CD4-positive, alpha-beta T cell treated with Interleukin-15 for 1 hour (primary cell): ENCODE results near the gene SNAP47.
A peak's percentile ranks its signal among the peaks of the same experiment; 100 is the strongest.
"Not testable (repeated sequence)": the region's sequence is repeated elsewhere in the genome, so short reads cannot be mapped to it uniquely, and the experiment has no call there.

Experiments
- DNase-seq: peaks from one replicate; pipeline ENCODE4 v3.0.0-alpha.2; 2020

SNAP47 gene

DNA sequence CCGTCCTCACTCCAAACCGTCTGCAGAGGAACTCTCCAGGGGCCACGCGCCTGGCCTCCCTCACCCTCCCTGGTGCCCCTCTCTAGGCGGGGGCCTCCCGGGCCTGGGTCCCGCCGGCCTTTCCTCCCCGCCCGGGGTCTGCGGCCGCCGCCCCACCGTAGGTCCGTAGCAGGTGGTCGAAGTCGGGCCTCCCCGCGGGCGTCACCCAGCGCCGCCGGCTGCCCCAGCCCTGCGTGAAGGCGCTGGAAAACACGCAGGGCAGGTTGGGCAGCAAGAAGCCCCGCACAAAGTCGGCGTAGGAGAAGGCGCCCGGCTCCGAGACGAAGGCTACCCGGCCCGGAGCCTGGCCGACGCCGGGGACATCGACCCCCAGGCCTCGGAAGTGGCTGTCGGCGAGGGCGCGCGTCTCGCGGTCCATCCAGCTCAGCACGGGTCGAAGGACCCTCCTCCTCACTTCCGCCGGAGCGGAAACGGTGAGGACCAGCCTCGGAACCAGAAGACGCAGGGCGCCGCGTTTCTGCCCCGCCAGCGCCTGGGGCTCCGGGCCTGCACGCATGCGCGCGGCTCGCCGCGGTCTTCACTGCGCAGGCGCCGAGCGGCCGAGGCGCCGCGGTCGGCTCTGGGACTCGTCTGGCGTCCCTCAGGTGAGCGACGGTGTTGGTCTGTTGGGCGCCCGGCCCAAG, at the start of gene SNAP47, which contains the start of gene JMJD4:
TSS of gene SNAP47 (plus strand) at position 580 of the 683 bp plus-strand sequence. CDS start 12,302 bp downstream, outside the sequence.
TSS of gene JMJD4 (minus strand) at position 447 of the 683 bp plus-strand sequence. CDS start at position 418, 29 bp downstream.
- peak; percentile 92 for DNase-seq

GRCh38 chr1:227685807-227686206, 49.4 kb upstream of the SNAP47 start:
- no peak for DNase-seq

GRCh38 chr1:227697321-227697864, 37.8 kb upstream of the SNAP47 start:
- DNase-seq: no peak

- not testable (repeated sequence) for DNase-seq
Observed at GRCh38 chr1:227701631-227702030, 33.6 kb upstream of the SNAP47 start.

GRCh38 chr1:227707846-227708245, 27.4 kb upstream of the SNAP47 start:
- no peak for DNase-seq

DNA sequence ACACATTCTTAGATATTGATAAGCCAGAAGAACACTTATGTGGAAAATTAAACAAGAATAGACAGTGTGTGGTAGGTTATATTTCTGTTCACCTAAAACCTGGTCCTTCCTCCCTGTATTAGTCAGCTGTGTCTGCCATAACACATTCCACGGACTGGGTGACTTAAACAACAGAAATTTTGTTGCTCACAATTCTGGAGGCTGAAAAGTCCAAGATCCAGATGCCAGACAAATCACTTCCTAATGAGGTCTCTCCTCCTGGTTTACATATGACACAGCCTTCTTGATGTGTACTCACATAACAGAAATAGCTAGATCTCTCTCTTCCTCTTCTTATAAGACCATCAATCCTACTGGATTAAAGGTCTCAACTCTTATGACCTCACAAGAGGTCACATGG, 25.8 kb upstream of the SNAP47 start:
- no peak for DNase-seq

GRCh38 chr1:227710474-227710873, 24.8 kb upstream of the SNAP47 start:
- not testable (repeated sequence) for DNase-seq

DNA sequence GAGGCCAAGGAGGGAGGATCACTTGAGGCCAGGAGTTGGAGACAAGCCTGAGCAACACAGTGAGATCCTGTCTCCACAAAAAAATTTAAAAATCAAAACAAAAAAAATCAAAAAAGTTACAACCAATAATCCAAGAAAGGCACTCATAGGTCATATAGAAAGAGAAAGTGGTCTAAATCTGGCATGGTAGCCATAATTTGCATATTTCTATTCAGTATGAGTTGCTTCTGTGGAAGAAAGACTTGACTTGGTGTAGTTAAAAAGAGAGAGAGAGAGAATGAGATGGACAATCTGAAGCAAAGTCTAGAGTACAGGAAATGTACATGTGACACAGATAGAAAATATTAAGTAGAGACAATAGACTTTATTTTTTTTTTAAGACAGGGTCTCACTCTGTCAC, 22.6 kb upstream of the SNAP47 start:
- no peak for DNase-seq

DNA sequence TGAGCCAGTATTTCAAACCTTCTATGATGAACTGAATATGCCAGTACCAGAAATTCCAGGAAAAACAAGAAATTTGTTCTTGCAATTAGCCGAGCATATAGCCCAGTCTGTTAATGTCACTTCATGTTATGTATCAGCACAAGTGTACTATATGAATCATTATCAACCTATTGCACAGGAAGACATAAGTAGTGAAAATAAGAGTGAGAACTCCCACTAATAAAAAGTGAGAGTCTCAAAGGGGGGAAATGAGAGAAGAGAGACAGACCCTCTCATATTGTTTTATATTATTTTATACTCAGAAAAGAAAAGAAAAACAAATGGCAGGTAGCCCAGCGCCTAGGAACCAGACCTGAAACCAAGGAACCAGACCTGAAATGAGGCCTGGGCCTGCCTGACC, 16.3 kb upstream of the SNAP47 start:
- no peak for DNase-seq

- no peak for DNase-seq
Observed at GRCh38 chr1:227723474-227723873, 11.8 kb upstream of the SNAP47 start.

DNA sequence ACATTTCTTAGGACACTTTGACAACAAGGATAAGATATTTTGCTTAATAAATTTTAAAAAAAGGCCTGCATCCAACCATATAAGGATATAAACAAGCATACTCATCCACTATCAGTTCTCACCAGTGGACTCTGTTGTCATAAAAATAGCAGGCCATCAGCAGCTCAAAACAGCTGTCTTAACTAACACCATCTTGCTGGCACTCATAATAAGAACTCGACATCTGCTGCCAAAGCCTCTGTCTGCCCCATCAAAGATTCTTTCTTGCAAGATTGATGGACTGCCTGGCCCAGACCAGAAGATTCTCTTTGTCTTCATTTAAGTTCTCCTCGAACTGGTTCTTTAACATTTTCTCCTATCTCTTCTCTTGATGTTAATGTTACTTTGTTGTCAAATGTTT, 10.2 kb upstream of the SNAP47 start:
- DNase-seq: no peak

GRCh38 chr1:227726318-227726717, 8.9 kb upstream of the SNAP47 start:
- DNase-seq: no peak

DNA sequence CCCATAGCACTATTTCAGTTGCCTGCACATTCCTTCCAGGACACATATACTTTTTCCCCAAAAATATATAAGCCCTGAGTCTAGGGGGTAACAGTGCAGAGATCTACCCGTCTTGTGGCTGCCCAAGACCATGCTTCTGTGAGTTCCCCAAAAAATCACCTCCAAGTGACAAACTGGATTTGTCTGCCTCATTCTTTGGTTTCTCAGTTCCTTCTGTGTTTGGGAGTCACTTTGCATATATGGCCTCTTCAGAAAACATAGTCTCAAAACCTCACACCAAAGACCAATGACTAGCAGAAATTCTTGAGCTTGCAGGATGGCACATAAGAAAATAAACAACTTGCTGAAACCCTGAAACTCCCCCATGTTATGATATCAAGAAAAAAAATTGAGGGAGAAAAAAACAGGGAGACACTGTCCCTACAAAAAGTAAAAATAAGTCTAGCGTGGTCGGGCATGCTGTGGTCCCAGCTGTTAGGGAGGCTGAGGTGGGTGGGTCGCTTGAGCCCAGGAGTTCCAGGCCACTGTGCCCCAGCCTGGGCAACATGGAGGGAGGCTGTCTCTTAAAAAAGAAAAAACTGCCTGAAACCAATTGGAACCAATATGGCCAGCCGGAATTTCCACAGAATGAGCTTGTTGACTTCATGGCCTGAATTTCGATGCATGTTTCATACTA, 8.2 kb upstream of the SNAP47 start:
- DNase-seq: no peak

DNA sequence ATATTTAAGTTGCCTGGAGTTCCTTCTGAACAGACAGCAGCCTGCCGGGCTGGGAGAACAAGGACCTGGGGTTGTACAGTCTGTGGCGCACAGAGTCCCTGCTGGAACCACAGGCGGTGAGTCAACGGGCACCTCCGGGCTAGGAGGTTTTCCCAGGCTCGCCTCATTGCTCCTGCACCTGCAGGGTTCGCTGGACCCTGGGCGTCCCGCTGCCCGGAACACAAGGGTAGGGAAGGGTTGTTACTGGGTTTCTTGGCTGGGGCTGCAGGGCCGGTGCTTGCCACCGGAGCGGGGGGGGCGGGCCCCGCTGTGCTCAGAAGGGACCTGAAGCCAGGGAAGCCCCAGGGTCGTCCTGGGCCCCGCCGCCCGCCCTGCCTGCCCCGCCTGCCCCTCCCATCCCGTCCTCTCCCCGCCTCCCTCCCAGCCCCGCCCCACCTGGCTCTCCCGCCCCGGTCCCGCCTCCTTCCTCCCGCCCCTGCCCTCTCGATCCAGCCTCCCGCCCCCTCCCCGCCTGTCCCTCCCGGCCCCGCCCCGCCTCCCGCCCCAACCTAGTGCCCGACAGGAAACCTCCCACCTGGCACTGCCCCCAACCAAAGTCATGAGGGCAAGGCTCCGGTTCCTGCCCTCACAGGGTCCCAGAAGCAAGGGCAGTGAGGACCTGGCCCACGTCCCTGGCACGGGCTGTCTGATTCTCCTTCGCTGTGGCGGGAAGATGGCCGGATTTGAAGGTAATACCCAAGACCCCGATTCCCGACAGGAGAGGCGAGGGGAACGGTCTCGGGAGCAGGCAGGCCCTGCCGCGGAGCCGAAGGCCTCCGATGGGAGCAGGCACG, 7.0 kb upstream of the SNAP47 start:
- peak; percentile 63 for DNase-seq

GRCh38 chr1:227728892-227729143, 6.4 kb upstream of the SNAP47 start:
- DNase-seq: no peak

GRCh38 chr1:227729144-227729880, 5.9 kb upstream of the SNAP47 start:
- DNase-seq: no peak

DNA sequence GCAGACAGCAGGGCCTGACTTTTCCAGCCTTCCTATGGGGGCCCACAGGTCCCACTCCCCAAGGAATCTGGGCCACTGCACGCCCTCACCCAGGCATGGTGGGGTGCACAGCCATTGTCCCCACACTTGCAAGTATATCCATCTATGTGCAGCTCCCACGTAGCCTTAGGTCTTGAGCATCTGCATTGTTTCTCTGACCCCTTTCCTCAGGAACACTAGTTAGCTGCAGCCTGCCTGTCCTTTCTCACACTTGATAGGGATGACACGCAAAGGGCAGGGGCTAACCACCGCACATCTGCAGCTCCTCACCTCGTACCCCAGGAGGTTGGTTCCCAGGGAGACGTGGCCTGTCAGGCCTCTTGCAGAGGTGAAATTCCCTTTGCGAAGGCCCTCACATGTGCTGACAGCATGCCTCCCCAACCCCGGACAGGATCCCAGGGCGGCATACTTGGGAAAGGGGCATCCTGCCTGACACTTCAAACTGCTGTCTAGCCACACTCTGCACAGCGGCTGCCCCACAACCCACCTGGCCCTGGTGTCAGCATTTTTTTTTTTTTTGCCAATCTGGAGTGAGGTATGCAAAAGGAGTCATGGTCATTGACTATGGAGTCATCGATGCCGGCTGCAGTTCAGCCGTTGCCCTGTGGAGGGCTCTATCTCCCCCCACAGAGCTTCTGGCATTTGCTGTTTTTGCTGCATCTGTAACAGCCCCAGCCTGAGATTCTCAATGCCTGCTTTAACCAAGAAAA, 5.2 kb upstream of the SNAP47 start:
- DNase-seq: no peak

DNA sequence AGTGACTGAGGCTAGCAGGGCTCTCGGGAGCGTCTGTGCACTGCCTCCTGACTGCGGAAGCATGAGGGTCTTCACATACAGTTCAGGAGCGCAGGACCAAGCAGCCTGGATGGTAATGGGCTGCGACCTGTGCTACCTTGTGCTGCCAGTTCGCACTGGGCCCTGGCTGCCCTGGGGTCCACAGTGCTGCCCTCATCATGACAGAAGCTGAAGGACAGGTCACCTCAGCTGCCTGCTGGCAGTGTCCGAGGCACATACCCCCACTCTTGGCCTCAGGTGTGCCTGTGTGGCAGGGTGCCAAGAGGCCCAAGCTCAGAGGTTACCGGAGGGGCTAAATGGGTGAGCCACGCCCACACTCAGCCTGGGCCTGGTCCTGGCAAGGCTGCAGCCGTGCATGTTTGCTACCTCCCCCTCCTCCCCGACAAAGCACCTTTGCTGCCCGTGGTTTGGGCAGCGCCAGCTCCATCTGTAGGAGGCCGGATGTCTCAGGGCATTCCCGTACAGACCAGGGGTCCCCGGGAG, 4.5 kb upstream of the SNAP47 start:
- no peak for DNase-seq

GRCh38 chr1:227731241-227731677, 4.0 kb upstream of the SNAP47 start:
- no peak for DNase-seq

GRCh38 chr1:227731696-227732585, 3.3 kb upstream of the SNAP47 start:
- no peak for DNase-seq
